Right lobe of liver (tissue), 4 donors: ENCODE measurements around the gene DIP2C.

Experiments
- POLR2A ChIP-seq: fragments of 450-650 bp; IDR thresholded peaks from one replicate; pipeline ENCODE4 v1.6.1; 2017; ENCODE audit warnings: antibody characterized with exemption, mild to moderate bottlenecking
- TF ChIP-seq, protein P1 (sequence below), 4 donors: fragments of 200-600 bp in 3 of 4; fragments of 450-650 bp in 1 of 4; IDR thresholded peaks; one replicate each; pipeline versions ENCODE4 v1.5.1 to v1.8.0; 2016 to 2022; ENCODE audit warnings: antibody characterized with exemption in 4 of 4, mild to moderate bottlenecking in 2 of 4
- donor health status: DM: no; HTN: no; CAD: no.
- donor health status: DM: no; HTN: no; CAD: no.
- donor health status: DM: no; HTN: yes; CAD: no.

DNA sequence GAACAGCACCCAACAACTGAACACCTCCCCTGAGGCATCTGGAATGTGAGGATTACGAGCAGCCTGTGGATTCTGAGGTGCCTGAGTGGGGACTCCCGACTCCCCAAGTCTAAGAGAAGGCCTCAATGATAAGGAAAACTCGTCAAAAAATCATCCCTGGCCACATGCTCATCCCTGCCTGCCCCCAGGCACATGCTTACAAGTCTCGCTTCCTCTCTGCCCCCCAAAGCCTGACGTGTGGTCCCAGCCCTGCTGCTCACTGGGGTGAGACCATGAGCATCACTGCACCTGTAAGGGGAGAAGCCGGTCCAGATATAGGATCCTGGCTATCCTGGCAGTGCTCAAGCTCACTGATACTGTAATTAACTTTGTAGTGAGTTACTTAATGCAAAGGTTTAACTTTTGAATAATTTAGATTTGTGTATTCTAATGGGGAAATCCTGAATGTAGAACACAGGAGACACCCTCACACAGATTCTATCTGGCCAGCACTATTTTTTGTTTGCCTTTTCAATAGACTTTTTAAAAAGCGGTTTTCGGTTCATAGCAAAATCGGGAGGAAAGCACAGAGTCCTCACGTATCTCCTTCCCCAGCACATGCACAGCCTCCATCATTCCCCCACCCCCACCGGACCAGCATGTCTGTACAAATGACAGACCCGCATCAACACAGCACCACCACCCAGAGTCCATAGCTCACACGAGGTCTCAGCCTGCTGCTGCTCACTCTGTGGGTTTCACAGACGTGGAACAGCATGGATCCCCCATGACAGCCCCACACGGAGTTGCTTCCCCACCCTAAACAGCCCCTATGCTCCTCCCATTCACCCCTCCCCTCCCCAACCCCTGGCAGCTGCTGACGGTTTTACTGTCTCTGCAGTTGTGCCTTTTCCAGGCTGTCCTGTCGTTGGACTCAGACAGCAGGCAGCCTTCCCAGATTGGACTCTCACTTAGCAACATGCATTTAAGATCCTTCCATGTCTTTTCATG is 167.9 kb downstream of the DIP2C start:
- TF ChIP-seq, protein P1, sequence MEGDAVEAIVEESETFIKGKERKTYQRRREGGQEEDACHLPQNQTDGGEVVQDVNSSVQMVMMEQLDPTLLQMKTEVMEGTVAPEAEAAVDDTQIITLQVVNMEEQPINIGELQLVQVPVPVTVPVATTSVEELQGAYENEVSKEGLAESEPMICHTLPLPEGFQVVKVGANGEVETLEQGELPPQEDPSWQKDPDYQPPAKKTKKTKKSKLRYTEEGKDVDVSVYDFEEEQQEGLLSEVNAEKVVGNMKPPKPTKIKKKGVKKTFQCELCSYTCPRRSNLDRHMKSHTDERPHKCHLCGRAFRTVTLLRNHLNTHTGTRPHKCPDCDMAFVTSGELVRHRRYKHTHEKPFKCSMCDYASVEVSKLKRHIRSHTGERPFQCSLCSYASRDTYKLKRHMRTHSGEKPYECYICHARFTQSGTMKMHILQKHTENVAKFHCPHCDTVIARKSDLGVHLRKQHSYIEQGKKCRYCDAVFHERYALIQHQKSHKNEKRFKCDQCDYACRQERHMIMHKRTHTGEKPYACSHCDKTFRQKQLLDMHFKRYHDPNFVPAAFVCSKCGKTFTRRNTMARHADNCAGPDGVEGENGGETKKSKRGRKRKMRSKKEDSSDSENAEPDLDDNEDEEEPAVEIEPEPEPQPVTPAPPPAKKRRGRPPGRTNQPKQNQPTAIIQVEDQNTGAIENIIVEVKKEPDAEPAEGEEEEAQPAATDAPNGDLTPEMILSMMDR (IDR thresholded peaks at IDR 0.05) = no peak
- no peak for TF ChIP-seq POLR2A
